ENCODE data around the gene CAMKMT. TPM values are rescaled to one million over a fixed set of nuclear protein-coding genes. Genes with fewer than 3 reads are reported as not detected.

CAMKMT gene
- total and polyA plus RNA-seq, 2 donors (not counting 1 experiment from before 2014, with no cell fraction given), result 6.2 to 23.3 TPM

DNA sequence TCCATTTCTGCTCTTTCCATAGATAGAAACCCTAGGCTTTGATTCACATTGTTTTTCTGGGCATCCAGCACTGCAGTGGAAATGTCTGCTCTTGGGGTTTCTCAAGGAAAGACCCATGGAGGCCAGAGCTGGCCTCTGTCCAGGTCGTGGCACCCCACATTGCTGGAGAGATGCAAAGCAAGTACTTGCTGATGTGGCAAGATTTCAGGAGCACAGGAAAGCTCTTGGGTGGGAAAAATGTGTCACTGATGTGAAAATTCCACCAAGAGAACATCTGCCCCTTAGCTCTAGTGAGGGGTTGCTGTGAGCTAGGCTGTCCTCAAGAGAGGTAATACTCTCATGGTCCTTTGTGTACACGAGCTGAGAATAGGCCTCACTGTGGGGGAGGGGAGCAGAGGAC is 423.7 kb downstream of the CAMKMT start:
- H3K27ac ChIP-seq (ENCODE audit: low read length in 2 of 2), result no peak overlapping the region
- WGBS (ENCODE audit: insufficient coverage), result 53% methylated on average over 2 of the region's 2 CpGs
- Mint-ChIP-seq H3K27me3 (peaks cover 15% of the 10 kb centered on the region), H3K9me3 (ENCODE audit: insufficient read depth) (no peaks in the 10 kb centered on the region), H3K27ac (no peak overlapping the region), H3K4me1 (peaks cover 2% of the 10 kb centered on the region), H3K4me3 (no peak overlapping the region)
- H3K36me3 ChIP-seq (replicated peaks in 1 of 2; ENCODE audit: control extremely low read depth in 1 of 2, control insufficient read depth in 1 of 2, extremely low read depth in 1 of 2, insufficient read depth in 2 of 2, low read length in 1 of 2), result no peaks in the 10 kb centered on the region
- H4K20me1 ChIP-seq (ENCODE audit: control insufficient read depth, insufficient read depth, low read length, poor library complexity, severe bottlenecking), result no peaks in the 10 kb centered on the region
- no peak overlapping the region for H2AFZ ChIP-seq (ENCODE audit: insufficient read depth, low read depth, low read length, poor library complexity, severe bottlenecking)
- no peak overlapping the region for H3K4me3 ChIP-seq (ENCODE audit: control extremely low read depth in 1 of 5, extremely low read depth in 1 of 5, insufficient read depth in 1 of 5, low read depth in 2 of 5, low read length in 4 of 5)
- CTCF ChIA-PET, result no interaction called here
- POLR2A ChIA-PET, result no interaction called here
- H3K79me2 ChIP-seq (ENCODE audit: control insufficient read depth, insufficient read depth, low read length), result no peaks in the 10 kb centered on the region
- ATAC-seq (ENCODE audit: low read depth) (no peak), DNase-seq (no peak)
- TF ChIP-seq, protein P1, sequence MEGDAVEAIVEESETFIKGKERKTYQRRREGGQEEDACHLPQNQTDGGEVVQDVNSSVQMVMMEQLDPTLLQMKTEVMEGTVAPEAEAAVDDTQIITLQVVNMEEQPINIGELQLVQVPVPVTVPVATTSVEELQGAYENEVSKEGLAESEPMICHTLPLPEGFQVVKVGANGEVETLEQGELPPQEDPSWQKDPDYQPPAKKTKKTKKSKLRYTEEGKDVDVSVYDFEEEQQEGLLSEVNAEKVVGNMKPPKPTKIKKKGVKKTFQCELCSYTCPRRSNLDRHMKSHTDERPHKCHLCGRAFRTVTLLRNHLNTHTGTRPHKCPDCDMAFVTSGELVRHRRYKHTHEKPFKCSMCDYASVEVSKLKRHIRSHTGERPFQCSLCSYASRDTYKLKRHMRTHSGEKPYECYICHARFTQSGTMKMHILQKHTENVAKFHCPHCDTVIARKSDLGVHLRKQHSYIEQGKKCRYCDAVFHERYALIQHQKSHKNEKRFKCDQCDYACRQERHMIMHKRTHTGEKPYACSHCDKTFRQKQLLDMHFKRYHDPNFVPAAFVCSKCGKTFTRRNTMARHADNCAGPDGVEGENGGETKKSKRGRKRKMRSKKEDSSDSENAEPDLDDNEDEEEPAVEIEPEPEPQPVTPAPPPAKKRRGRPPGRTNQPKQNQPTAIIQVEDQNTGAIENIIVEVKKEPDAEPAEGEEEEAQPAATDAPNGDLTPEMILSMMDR (IDR thresholded peaks at IDR 0.05), result no peak
- no peak for TF ChIP-seq EZH2 (IDR thresholded peaks at IDR 0.05; ENCODE audit: borderline replicate concordance, insufficient read depth, low read depth, low read length, poor library complexity, severe bottlenecking)
- intact Hi-C loops (cut with micrococcal nuclease), result no loop called here
- peaks cover 0 to 1% (median 0%) of the 10 kb centered on the region in 4 experiments for H3K27me3 ChIP-seq (replicated peaks in 1 of 4; ENCODE audit: control extremely low read depth in 1 of 4, control insufficient read depth in 3 of 4, insufficient read depth in 4 of 4, low read length in 3 of 4)
- peaks cover 0 to 13% (median 0%) of the 10 kb centered on the region in 3 donors for H3K9me3 ChIP-seq (ENCODE audit: control extremely low read depth in 1 of 3, control insufficient read depth in 2 of 3, insufficient read depth in 1 of 3, low read length in 2 of 3)
- H3K4me2 ChIP-seq (replicated peaks; ENCODE audit: low read depth, low read length, poor library complexity, severe bottlenecking), result no peak overlapping the region
- no peak overlapping the region for H3K9ac ChIP-seq (ENCODE audit: low read length)
- no peaks in the 10 kb centered on the region for H3K4me1 ChIP-seq (ENCODE audit: control insufficient read depth in 2 of 2, insufficient read depth in 2 of 2, low read length in 2 of 2)

DNA sequence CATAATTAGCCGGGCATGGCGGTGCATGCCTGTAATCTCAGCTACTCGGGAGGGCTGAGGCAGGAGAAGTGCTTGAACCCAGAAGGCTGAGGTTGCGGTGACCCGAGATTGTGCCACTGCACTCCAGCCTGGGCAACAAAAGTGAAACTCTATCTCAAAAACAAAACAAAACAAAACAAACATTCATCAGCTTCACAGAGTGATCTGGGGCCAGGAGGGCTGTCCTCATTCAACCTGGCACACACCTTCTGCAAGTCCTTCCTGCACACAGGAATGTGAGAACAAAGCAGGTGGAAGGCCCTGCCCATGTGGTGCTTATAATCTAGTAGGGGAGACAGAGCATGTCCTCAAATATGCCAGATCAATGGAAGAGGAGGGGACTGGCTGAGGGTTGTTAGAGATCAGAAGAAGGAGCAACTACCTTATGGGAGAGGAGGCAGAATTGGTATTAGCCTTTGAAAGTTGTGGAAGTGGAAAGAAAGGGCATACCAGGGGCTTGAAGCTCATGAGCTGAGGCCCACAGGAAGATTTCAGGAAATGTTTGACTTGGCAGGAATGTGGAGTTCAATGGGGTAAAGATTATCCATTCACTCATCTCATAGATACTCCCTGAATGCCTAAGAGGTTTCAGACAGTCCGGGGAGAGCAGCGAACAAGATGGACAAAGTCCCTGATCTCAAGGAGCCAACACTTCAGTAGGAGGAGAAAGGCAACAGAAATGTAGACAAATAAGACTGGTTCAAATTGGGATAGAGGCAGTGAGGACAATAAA is 424.5 kb downstream of the CAMKMT start:
- POLR2A ChIA-PET, result no interaction called here
- no peaks in the 10 kb centered on the region for H3K36me3 ChIP-seq (replicated peaks in 1 of 2; ENCODE audit: control extremely low read depth in 1 of 2, control insufficient read depth in 1 of 2, extremely low read depth in 1 of 2, insufficient read depth in 2 of 2, low read length in 1 of 2)
- H2AFZ ChIP-seq (ENCODE audit: insufficient read depth, low read depth, low read length, poor library complexity, severe bottlenecking), result no peak overlapping the region
- intact Hi-C loops (cut with micrococcal nuclease), result no loop called here
- no peaks in the 10 kb centered on the region for H3K79me2 ChIP-seq (ENCODE audit: control insufficient read depth, insufficient read depth, low read length)
- TF ChIP-seq, protein P1 (IDR thresholded peaks at IDR 0.05), result no peak
- TF ChIP-seq EZH2 (IDR thresholded peaks at IDR 0.05; ENCODE audit: borderline replicate concordance, insufficient read depth, low read depth, low read length, poor library complexity, severe bottlenecking), result no peak
- H3K9me3 ChIP-seq (ENCODE audit: control extremely low read depth in 1 of 3, control insufficient read depth in 2 of 3, insufficient read depth in 1 of 3, low read length in 2 of 3), result peaks cover 0 to 17% (median 0%) of the 10 kb centered on the region in 3 donors
- H3K4me1 ChIP-seq (ENCODE audit: control insufficient read depth in 2 of 2, insufficient read depth in 2 of 2, low read length in 2 of 2), result no peaks in the 10 kb centered on the region
- H4K20me1 ChIP-seq (ENCODE audit: control insufficient read depth, insufficient read depth, low read length, poor library complexity, severe bottlenecking), result no peaks in the 10 kb centered on the region
- DNase-seq (no peak), ATAC-seq (ENCODE audit: low read depth) (no peak)
- H3K4me2 ChIP-seq (replicated peaks; ENCODE audit: low read depth, low read length, poor library complexity, severe bottlenecking), result no peak overlapping the region
- no peak overlapping the region for H3K4me3 ChIP-seq (ENCODE audit: control extremely low read depth in 1 of 5, extremely low read depth in 1 of 5, insufficient read depth in 1 of 5, low read depth in 2 of 5, low read length in 4 of 5)
- no peaks in the 10 kb centered on the region for H3K4me1 Mint-ChIP-seq
- CTCF ChIA-PET, result no interaction called here
- WGBS (ENCODE audit: insufficient coverage), result 99% methylated on average over 7 of the region's 7 CpGs
- peaks cover 0 to 7% (median 0%) of the 10 kb centered on the region in 4 experiments for H3K27me3 ChIP-seq (replicated peaks in 1 of 4; ENCODE audit: control extremely low read depth in 1 of 4, control insufficient read depth in 3 of 4, insufficient read depth in 4 of 4, low read length in 3 of 4)
- no peaks in the 10 kb centered on the region for H3K9me3 Mint-ChIP-seq (ENCODE audit: insufficient read depth)
- H3K4me3 Mint-ChIP-seq, result no peak overlapping the region
- H3K27ac ChIP-seq (ENCODE audit: low read length in 2 of 2), result no peak overlapping the region
- no peak overlapping the region for H3K9ac ChIP-seq (ENCODE audit: low read length)
- peaks cover 15% of the 10 kb centered on the region for H3K27me3 Mint-ChIP-seq
- no peak overlapping the region for H3K27ac Mint-ChIP-seq

All from B cell (primary cell).